Smooth muscle cell (in vitro differentiated cells): ENCODE results near the gene RGS17. TPM values are rescaled to one million over a fixed set of nuclear protein-coding genes. Genes with fewer than 3 reads are reported as not detected.
"Not testable (repeated sequence)": the region's sequence is repeated elsewhere in the genome, so short reads cannot be mapped to it uniquely, and the experiment has no call there.

Source experiments
- DNase-seq: peaks from one replicate; lab custom pipeline; 2025; ENCODE audit not compliant: unreplicated experiment; lab: John Stamatoyannopoulos, UW
- H2AFZ ChIP-seq: fragments of 200-600 bp; sonication (generic); 2 replicates; pipeline ENCODE4 v1.6.0; 2016; ENCODE audit warnings: antibody characterized with exemption, low read depth, mild to moderate bottlenecking
- H3F3A ChIP-seq: fragments of 200-600 bp; sonication (generic); 2 replicates; pipeline ENCODE4 v1.6.0; 2017; ENCODE audit warnings: antibody characterized with exemption, low read depth
- H3K27ac ChIP-seq: fragments of 200-600 bp; sonication (generic); 2 replicates; pipeline ENCODE4 v1.5.1; 2016; ENCODE audit warnings: low read depth, mild to moderate bottlenecking
- H3K27me3 ChIP-seq: fragments of 200-600 bp; sonication (generic); 2 replicates; pipeline ENCODE4 v1.6.1; 2016; ENCODE audit warnings: low read depth, mild to moderate bottlenecking
- H3K36me3 ChIP-seq: fragments of 200-600 bp; sonication (generic); 2 replicates; pipeline ENCODE4 v1.5.1; 2016; ENCODE audit warnings: low read depth
- H3K4me1 ChIP-seq: fragments of 200-600 bp; sonication (generic); 2 replicates; pipeline ENCODE4 v1.5.1; 2016; ENCODE audit warnings: low read depth
- H3K4me2 ChIP-seq: fragments of 200-600 bp; sonication (generic); 2 replicates; pipeline ENCODE4 v1.6.0; 2016; ENCODE audit warnings: mild to moderate bottlenecking
- H3K4me3 ChIP-seq: fragments of 200-600 bp; sonication (generic); 2 replicates; pipeline ENCODE4 v1.5.1; 2016; ENCODE audit warnings: mild to moderate bottlenecking
- H3K79me2 ChIP-seq: fragments of 200-600 bp; sonication (generic); 2 replicates; pipeline ENCODE4 v1.6.0; 2016; ENCODE audit warnings: low read depth, mild to moderate bottlenecking
- H3K9ac ChIP-seq: fragments of 200-600 bp; sonication (generic); 2 replicates; pipeline ENCODE4 v1.6.0; 2016; ENCODE audit warnings: low read depth
- H3K9me3 ChIP-seq: fragments of 200-600 bp; sonication (generic); replicated peaks from 2 replicates; pipeline ENCODE4 v1.5.1; 2016; ENCODE audit warnings: low read depth
- H4K20me1 ChIP-seq: fragments of 200-600 bp; sonication (generic); 2 replicates; pipeline ENCODE4 v1.6.0; 2016; ENCODE audit warnings: low read depth
- WGBS: methylation state at CpG from one replicate; pipeline ENCODE4 v1.1.7; 2016; ENCODE audit warnings: low lambda C conversion rate; 5-methylcytosine and 5-hydroxymethylcytosine counted together
- polyA plus RNA-seq: library from polyadenylated mRNA; unstranded; fragments of >200 nt; fragmentation: Nextera tagmentation; extraction: Ambion mirVana; gene quantifications from 2 replicates; pipeline ENCODE4 v1.2.1, GENCODE V29; 2016
- total RNA-seq: library from RNA; depleted of rRNA; stranded (reverse); fragments of >200 nt; gene quantifications from 2 replicates; pipeline ENCODE4 v1.2.3, GENCODE V29; 2014
- TF ChIP-seq, protein P1 (sequence below): fragments of 200-600 bp; sonication (generic); IDR thresholded peaks from 2 replicates; pipeline ENCODE4 v1.5.1; 2017; ENCODE audit warnings: borderline replicate concordance, mild to moderate bottlenecking, antibody characterized with exemption; ENCODE audit not compliant: insufficient read depth, poor library complexity, severe bottlenecking

RGS17 gene
- total and polyA plus RNA-seq, 2 experiments from 2014 or later = 1.7 to 2.7 TPM

DNA sequence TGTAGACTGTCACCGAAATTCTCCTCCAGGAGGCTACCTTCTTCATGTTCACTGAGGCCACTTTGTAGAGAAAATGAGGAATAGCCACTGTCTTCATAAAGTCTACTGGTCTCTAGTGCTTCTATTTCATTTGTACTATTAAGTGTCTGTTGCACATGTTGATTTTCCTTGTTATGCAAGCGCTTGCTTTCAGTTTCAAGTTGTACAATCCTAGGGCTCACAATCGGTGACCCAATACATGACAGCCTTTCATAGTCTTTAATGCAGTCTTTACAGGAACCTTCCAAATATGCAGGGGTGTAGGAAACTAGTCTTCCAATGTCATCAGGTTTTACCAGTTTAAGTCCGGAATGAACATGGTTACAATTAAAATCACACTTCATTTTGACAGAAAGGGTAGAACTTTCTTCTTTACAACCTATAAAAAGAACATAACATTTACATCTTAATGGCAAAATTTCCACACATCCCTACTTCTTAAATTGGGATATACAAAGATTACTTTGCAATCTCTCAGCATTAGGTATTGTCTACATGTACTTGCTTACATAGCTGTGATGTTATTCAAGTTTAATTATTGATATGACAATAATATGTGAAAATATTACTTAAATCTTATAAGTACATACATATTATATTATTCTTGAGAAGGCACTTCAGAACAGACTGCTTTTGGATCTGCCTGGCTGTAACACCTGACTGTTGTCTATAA, 155.7 kb downstream of the RGS17 start:
- Histone ChIP-seq H3K9me3 (no peaks in the 10 kb centered on the region), H4K20me1 (peaks cover 40% of the 10 kb centered on the region)

DNA sequence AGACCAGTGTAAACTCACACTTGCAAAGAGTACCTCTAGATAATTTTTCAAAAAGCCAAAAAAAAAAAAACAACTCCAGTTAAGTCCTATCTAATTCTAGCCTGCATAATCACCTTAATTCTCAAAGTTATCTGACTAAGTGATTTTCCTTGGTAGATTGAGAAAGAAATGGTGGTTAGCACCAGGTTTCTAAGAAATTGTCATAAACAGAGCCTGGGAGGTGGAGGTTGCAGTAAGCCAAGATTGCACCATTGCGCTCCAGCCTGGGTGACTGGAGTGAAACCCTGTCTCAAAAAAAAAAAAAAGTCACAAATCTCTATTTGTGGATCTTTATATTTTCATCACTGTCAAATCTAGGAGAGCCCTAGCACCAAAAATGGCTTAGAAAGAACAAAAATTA, 157.2 kb downstream of the RGS17 start:
- H2AFZ ChIP-seq = no peak overlapping the region
- H3K9ac ChIP-seq = no peak overlapping the region
- WGBS = 100% methylated on average over 1 of the region's 1 CpG
- peaks cover 11% of the 10 kb centered on the region for H3K4me1 ChIP-seq
- H3K79me2 ChIP-seq = peaks cover 53% of the 10 kb centered on the region
- H3K27me3 ChIP-seq = no peaks in the 10 kb centered on the region
- TF ChIP-seq, protein P1, sequence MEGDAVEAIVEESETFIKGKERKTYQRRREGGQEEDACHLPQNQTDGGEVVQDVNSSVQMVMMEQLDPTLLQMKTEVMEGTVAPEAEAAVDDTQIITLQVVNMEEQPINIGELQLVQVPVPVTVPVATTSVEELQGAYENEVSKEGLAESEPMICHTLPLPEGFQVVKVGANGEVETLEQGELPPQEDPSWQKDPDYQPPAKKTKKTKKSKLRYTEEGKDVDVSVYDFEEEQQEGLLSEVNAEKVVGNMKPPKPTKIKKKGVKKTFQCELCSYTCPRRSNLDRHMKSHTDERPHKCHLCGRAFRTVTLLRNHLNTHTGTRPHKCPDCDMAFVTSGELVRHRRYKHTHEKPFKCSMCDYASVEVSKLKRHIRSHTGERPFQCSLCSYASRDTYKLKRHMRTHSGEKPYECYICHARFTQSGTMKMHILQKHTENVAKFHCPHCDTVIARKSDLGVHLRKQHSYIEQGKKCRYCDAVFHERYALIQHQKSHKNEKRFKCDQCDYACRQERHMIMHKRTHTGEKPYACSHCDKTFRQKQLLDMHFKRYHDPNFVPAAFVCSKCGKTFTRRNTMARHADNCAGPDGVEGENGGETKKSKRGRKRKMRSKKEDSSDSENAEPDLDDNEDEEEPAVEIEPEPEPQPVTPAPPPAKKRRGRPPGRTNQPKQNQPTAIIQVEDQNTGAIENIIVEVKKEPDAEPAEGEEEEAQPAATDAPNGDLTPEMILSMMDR = no peak
- H3K9me3 ChIP-seq = no peaks in the 10 kb centered on the region
- no peaks in the 10 kb centered on the region for H3F3A ChIP-seq
- H3K36me3 ChIP-seq = peaks cover 15% of the 10 kb centered on the region
- H3K4me3 ChIP-seq = no peak overlapping the region
- H4K20me1 ChIP-seq = peaks cover 26% of the 10 kb centered on the region
- no peak overlapping the region for H3K27ac ChIP-seq
- no peak overlapping the region for H3K4me2 ChIP-seq
- no peak for DNase-seq

More for the DNA sequence above, 155.7 kb downstream of the RGS17 start:
- no peak overlapping the region for H3K4me2 ChIP-seq
- H3K9ac ChIP-seq = no peak overlapping the region
- 92% methylated on average over 4 of the region's 4 CpGs for WGBS
- peaks cover 26% of the 10 kb centered on the region for H3K4me1 ChIP-seq
- H2AFZ ChIP-seq = no peak overlapping the region
- no peak overlapping the region for H3K27ac ChIP-seq
- H3K36me3 ChIP-seq = peaks cover 15% of the 10 kb centered on the region
- no peak for DNase-seq
- H3K27me3 ChIP-seq = no peaks in the 10 kb centered on the region
- peaks cover 68% of the 10 kb centered on the region for H3K79me2 ChIP-seq
- no peaks in the 10 kb centered on the region for H3F3A ChIP-seq
- TF ChIP-seq, protein P1 = no peak
- no peak overlapping the region for H3K4me3 ChIP-seq

DNA sequence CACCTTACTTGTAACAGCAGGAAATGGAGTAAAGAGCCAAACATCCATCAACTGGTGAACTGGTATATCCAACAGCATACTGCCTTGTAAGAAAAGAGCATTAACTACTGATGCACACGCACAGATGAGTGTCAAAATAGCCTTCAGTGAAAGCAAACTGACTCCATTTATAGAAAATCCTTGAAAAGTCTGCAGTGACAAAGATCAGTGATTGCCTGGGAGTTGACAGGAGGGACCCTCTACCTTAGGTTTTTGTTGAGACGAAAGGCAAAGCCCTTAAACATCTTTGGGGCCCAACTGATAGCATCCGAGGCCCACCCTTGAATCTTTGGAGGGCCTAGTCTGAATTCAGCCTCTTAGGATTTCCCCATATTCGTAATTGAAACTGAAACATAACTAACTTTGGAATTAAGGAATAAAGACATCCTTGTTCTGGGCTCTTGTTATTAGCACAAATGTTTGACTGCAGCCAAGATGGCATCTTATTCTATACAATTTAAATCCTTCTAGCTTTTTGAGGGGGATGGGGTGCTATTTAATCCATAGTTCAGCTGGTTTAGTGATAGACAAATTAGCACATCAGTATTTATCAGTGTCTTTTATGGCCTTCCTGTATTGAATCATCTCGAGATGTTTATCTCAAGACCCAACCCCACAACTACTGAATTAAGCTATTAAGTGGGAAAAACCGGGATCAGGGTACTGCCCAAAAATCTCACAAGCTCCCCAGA, 161.2 kb downstream of the RGS17 start:
- Histone ChIP-seq H3K9ac (no peak overlapping the region), H3K36me3 (peaks cover 15% of the 10 kb centered on the region), H4K20me1 (peaks cover 3% of the 10 kb centered on the region), H3K9me3 (no peaks in the 10 kb centered on the region), H3K27me3 (no peaks in the 10 kb centered on the region), H3K4me2 (no peak overlapping the region), H3K4me3 (no peak overlapping the region), H2AFZ (no peak overlapping the region), H3K27ac (no peak overlapping the region), H3K4me1 (no peaks in the 10 kb centered on the region), H3F3A (no peaks in the 10 kb centered on the region), H3K79me2 (peaks cover 14% of the 10 kb centered on the region)
- 97% methylated on average over 6 of the region's 6 CpGs for WGBS
- DNase-seq = no peak
- TF ChIP-seq, protein P1 = no peak

DNA sequence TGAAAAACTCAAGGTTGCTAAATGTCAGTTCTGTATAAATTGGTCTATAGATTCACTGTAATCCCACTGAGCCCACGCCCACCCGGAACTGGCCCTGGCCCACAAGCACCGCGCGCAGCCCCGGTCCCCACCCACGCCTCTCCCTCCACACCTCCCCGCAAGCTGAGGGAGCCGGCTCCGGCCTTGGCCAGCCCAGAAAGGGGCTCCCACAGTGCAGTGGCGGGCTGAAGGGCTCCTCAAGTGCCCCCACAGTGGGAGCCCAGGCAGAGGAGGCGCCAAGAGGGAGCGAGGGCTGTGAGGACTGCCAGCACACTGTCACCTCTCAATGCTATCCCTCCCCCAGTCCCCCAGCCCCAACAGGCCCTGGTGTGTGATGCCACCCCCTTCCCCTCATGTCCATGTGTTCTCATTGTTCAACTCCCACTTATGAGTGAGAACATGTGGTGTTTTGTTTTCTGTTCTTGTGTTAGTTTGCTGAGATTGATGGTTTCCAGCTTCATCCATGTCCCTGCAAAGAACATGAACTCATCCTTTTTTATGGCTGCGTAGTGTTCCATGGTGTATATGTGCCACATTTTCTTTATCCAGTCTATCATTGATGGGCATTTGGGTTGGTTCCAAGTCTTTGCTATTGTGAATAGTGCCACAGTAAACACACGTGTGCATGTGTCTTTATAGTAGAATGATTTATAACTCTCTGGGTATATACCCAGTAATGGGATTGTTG, 164.8 kb downstream of the RGS17 start:
- not testable (repeated sequence) for H4K20me1 ChIP-seq, H3K4me2 ChIP-seq, H3K27ac ChIP-seq, H3F3A ChIP-seq, H3K9me3 ChIP-seq, H3K36me3 ChIP-seq, DNase-seq, H3K9ac ChIP-seq, H3K79me2 ChIP-seq, H3K4me3 ChIP-seq, H3K27me3 ChIP-seq, H3K4me1 ChIP-seq, H2AFZ ChIP-seq
- WGBS = 93% methylated on average over 14 of the region's 15 CpGs
